Neural progenitor cell (in vitro differentiated cells): Measurements from ENCODE around the gene CYP26B1.

ENCODE experiments used
- EZH2 ChIP-seq: fragments of 200-600 bp; sonication (generic); IDR thresholded peaks from 2 replicates; pipeline ENCODE4 v1.6.1; 2017; ENCODE audit warnings: antibody characterized with exemption, mild to moderate bottlenecking, moderate library complexity
- TF ChIP-seq, protein P1 (sequence below): fragments of 200-600 bp; sonication (generic); IDR thresholded peaks from 2 replicates; pipeline ENCODE4 v1.5.1; 2017; ENCODE audit warnings: antibody characterized with exemption, mild to moderate bottlenecking

DNA sequence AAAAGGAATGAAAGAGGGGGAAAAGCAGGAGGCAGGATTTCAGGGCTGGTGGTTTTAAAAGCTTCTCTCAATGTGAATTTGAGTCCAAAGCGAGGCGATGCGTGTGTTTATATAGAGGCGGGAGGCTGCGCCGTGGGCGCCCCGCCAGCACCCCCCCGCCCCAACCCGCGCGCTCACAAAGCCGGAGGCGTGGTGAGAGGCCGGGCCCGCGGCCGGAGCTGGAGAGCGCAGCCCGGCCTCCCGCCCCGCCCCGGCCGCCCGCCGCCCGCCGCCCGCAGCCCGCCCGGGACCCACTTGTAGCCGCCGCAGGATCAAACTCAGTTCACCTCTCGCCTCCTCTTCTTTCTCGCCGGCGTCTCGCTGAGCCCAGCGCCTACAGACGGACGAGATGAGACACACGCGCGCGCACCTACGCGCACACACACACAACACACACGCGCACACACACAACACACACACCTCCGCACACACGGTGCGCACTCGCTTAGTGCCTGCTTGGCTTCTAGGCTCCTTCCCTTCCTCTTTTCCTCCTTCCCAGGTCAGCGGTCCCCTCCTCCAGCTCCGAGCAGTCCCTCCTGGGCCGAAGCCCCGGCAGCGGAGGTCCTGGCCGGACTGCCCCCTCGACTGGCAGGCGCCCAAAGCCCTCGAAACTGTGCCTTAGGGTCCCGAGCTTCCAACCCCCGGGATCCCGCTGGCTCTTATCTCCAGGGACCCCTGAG lies 1.3 kb upstream of the CYP26B1 start:
- TF ChIP-seq, protein P1, sequence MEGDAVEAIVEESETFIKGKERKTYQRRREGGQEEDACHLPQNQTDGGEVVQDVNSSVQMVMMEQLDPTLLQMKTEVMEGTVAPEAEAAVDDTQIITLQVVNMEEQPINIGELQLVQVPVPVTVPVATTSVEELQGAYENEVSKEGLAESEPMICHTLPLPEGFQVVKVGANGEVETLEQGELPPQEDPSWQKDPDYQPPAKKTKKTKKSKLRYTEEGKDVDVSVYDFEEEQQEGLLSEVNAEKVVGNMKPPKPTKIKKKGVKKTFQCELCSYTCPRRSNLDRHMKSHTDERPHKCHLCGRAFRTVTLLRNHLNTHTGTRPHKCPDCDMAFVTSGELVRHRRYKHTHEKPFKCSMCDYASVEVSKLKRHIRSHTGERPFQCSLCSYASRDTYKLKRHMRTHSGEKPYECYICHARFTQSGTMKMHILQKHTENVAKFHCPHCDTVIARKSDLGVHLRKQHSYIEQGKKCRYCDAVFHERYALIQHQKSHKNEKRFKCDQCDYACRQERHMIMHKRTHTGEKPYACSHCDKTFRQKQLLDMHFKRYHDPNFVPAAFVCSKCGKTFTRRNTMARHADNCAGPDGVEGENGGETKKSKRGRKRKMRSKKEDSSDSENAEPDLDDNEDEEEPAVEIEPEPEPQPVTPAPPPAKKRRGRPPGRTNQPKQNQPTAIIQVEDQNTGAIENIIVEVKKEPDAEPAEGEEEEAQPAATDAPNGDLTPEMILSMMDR = no peak
- no peak for TF ChIP-seq EZH2
